Thoracic aorta (tissue), 2 donors: ENCODE data around the gene CCNH. TPM values are rescaled to one million over a fixed set of nuclear protein-coding genes. Genes with fewer than 3 reads are reported as not detected.

Source experiments
- ATAC-seq: fragments of 150-250 bp; one replicate; pipeline ENCODE4 v1.8.0; 2017; ENCODE audit warnings: low read depth; ENCODE audit not compliant: insufficient number of reproducible peaks, low FRiP score
- DNase-seq: peaks from one replicate; pipeline ENCODE4 v3.0.0-alpha.2; 2020; ENCODE audit warnings: low spot score
- H3K27ac ChIP-seq, 2 donors: fragments of 200-600 bp; sonication (generic); 1 replicate in 1 of 2; 2 replicates in 1 of 2; pipeline ENCODE4 v1.5.1; 2016; ENCODE audit warnings: mild to moderate bottlenecking in 2 of 2, moderate library complexity in 2 of 2
- H3K27me3 ChIP-seq: fragments of 200-600 bp; sonication (generic); replicated peaks from 2 replicates; pipeline ENCODE4 v1.6.0; 2016; ENCODE audit warnings: mild to moderate bottlenecking; ENCODE audit not compliant: insufficient read depth
- H3K36me3 ChIP-seq: fragments of 200-600 bp; sonication (generic); one replicate; pipeline ENCODE4 v1.5.1; 2016
- H3K4me1 ChIP-seq, 2 donors: fragments of 200-600 bp; sonication (generic); 1 replicate in 1 of 2; 2 replicates in 1 of 2; pipeline versions ENCODE4 v1.5.1 to v1.6.0; 2016; ENCODE audit warnings: low read depth in 2 of 2, mild to moderate bottlenecking in 1 of 2; ENCODE audit not compliant: control insufficient read depth in 1 of 2
- H3K4me3 ChIP-seq: fragments of 200-600 bp; sonication (generic); 2 replicates; pipeline ENCODE4 v1.5.1; 2016; ENCODE audit warnings: mild to moderate bottlenecking
- H3K9me3 ChIP-seq: fragments of 200-600 bp; sonication (generic); 2 replicates; pipeline ENCODE4 v1.5.1; 2016
- total RNA-seq, 2 donors: library from RNA; depleted of rRNA; stranded (reverse); fragments of >200 nt; gene quantifications; one replicate each; pipeline versions ENCODE4 v1.1.0 to v1.2.3, GENCODE V29; 2016
- TF ChIP-seq, protein P1 (sequence below): fragments of 200-600 bp; sonication (generic); IDR thresholded peaks from one replicate; pipeline ENCODE4 v1.5.1; 2019; ENCODE audit warnings: antibody characterized with exemption

Gene CCNH
- 100 to 1,000 TPM; 172 to 203 TPM for total RNA-seq

DNA sequence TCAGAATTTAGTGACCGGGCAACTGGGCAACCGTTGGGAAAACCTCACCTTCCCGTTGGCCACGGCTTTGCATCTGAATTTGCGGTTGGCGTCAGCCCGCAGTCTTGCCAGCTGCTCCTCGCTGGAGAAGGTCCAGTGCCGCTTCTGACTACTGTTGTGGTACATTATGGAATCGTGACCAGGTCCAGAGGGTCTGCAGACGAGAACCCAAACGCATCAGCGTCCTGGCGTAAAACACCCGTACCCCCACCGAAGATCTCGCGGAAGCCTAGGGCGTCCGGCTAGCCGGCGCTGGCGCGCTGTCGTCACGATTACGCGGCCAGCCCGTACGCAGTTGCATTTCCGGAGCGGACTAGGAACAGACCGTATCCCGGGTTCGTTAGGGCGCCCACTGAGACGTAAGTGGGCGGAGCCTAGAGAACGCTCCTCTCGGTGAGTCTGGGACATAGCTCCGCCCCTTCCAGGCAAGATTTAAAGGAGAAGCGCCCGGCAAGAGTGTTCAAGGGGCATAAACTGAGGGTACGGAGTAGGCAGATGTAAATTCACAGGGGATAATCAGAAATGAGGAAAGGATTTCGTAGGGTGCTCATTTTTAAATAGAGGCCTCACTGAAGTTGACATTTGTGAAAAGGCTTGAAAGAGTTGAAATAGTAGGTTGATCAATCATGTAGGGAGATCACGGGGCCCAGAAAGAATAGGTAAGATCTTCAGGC is at the start of gene CCNH:
CCNH (minus strand) TSS at position 301 of the 713 bp plus-strand sequence; CDS start at position 165, 136 bp downstream.
- Histone ChIP-seq H3K4me1 (peaks cover 8 to 13% of the 10 kb centered on the region in 2 donors), H3K27me3 (no peaks in the 10 kb centered on the region), H3K9me3 (no peaks in the 10 kb centered on the region), H3K36me3 (peaks cover 2% of the 10 kb centered on the region), H3K4me3 (peak within 1 kb of the TSS; percentile 89), H3K27ac (peak within 1 kb of the TSS; percentile 96 to 98)
- DNase-seq = peak; percentile 96
- ATAC-seq = peak; percentile 97
- TF ChIP-seq, protein P1, sequence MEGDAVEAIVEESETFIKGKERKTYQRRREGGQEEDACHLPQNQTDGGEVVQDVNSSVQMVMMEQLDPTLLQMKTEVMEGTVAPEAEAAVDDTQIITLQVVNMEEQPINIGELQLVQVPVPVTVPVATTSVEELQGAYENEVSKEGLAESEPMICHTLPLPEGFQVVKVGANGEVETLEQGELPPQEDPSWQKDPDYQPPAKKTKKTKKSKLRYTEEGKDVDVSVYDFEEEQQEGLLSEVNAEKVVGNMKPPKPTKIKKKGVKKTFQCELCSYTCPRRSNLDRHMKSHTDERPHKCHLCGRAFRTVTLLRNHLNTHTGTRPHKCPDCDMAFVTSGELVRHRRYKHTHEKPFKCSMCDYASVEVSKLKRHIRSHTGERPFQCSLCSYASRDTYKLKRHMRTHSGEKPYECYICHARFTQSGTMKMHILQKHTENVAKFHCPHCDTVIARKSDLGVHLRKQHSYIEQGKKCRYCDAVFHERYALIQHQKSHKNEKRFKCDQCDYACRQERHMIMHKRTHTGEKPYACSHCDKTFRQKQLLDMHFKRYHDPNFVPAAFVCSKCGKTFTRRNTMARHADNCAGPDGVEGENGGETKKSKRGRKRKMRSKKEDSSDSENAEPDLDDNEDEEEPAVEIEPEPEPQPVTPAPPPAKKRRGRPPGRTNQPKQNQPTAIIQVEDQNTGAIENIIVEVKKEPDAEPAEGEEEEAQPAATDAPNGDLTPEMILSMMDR = no peak

- Histone ChIP-seq H3K27ac (no peak overlapping the region), H3K4me3 (no peak overlapping the region), H3K27me3 (no peaks in the 10 kb centered on the region), H3K4me1 (no peaks in the 10 kb centered on the region), H3K9me3 (no peaks in the 10 kb centered on the region), H3K36me3 (no peaks in the 10 kb centered on the region)
- DNase-seq = no peak
- TF ChIP-seq, protein P1 = no peak
- ATAC-seq = no peak
Measured at GRCh38 chr5:87457706-87458105, 45.0 kb upstream of the CCNH start.

DNA sequence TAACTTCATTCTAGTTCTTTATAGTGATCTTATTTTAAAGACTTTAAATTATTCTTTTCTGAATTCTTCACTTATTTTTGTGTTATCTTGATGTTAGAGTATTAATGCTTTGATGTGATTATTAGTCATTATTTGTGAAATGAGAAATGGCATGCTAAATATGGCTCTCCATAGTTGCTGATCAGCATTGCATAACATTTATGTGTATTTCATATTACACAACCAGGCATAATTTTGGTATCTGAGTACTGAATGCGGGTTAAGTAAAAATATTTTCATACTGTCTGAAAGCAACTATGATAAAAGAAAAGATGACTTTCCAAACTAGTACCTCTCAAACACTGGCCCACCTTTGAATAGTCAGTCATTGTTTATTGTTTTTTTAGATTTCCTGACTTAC is 41.1 kb upstream of the CCNH start:
- no peaks in the 10 kb centered on the region for H3K4me1 ChIP-seq
- TF ChIP-seq, protein P1 = no peak
- no peak overlapping the region for H3K4me3 ChIP-seq
- no peak overlapping the region for H3K27ac ChIP-seq
- DNase-seq (no peak), ATAC-seq (no peak)
- H3K36me3 ChIP-seq = no peaks in the 10 kb centered on the region
- no peaks in the 10 kb centered on the region for H3K27me3 ChIP-seq
- no peaks in the 10 kb centered on the region for H3K9me3 ChIP-seq

- no peak for ATAC-seq
Measured at GRCh38 chr5:87452837-87453236, 40.1 kb upstream of the CCNH start.

GRCh38 chr5:87442419-87442818 is 29.7 kb upstream of the CCNH start:
- no peak for DNase-seq
- no peaks in the 10 kb centered on the region for H3K27me3 ChIP-seq
- no peak for ATAC-seq
- H3K9me3 ChIP-seq = no peaks in the 10 kb centered on the region
- no peak overlapping the region for H3K27ac ChIP-seq
- H3K36me3 ChIP-seq = no peaks in the 10 kb centered on the region
- TF ChIP-seq, protein P1 = no peak
- H3K4me3 ChIP-seq = no peak overlapping the region
- H3K4me1 ChIP-seq = no peaks in the 10 kb centered on the region

More at GRCh38 chr5:87452837-87453236, 40.1 kb upstream of the CCNH start:
- Histone ChIP-seq H3K27me3 (no peaks in the 10 kb centered on the region), H3K9me3 (no peaks in the 10 kb centered on the region), H3K4me3 (no peak overlapping the region), H3K4me1 (no peaks in the 10 kb centered on the region), H3K27ac (no peak overlapping the region), H3K36me3 (no peaks in the 10 kb centered on the region)
- DNase-seq = no peak
- TF ChIP-seq, protein P1 = no peak
